ENCODE measurements around the gene FBP1.

FBP1 gene

DNA sequence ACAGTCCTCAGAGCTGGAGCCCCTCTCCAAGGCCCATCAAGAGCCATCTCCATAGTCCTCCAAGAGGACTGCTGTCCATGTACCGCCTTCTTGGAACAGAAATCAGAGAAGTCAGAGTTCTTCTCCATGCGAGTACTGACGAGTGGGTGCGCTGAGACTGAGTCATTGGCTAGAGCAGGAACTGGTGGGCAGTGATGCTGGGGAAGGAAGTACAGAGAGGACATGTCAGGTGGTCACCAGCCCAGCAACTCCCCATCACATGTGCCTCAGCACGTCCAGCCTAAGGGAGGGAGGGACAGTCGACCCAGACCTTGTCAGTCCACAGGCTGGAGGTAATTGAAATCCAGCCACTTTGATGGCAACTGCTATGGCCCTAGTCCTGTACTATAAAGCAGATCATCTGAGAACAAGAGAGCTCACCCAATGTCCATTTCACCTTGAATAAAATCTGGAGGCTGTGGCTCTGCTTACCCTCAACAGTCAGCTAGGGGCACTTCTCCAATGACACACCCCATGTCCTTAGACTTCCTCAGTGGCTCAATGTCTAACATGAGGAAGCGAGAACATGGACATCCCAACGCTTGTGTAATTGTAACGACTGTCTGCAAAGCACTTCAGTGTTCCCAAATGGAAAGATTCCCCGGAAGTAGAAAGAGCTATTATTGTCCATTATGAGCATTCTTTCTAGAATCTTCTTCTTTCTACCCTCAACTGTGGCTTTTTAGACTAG is 15.0 kb upstream of the FBP1 start:
- H3K9me2 ChIP-seq (replicated peaks; ENCODE audit: low read depth, low read length) = no peaks in the 10 kb centered on the region
- H3K4me1 ChIP-seq (ENCODE audit: insufficient read depth, low read length, poor library complexity, severe bottlenecking) = peaks cover 21% of the 10 kb centered on the region
- TF ChIP-seq EZH2phosphoT487 (IDR thresholded peaks at IDR 0.05; ENCODE audit: borderline replicate concordance) (no peak), CTCF (conservative IDR thresholded peaks at IDR 0.05; ENCODE audit: low read length) (no peak)
- H3K9ac ChIP-seq (ENCODE audit: low read depth, low read length, poor library complexity, severe bottlenecking) = no peak overlapping the region
- no peaks in the 10 kb centered on the region for H4K20me1 ChIP-seq (ENCODE audit: insufficient read depth, low read length, poor library complexity, severe bottlenecking)
- H3K27me3 ChIP-seq (ENCODE audit: insufficient read depth, low read length, poor library complexity, severe bottlenecking) = no peaks in the 10 kb centered on the region
- H3K36me3 ChIP-seq (ENCODE audit: insufficient read depth, low read length) = no peaks in the 10 kb centered on the region
- no peaks in the 10 kb centered on the region for H3F3A ChIP-seq (ENCODE audit: low read depth)
- H3K9me3 ChIP-seq (ENCODE audit: insufficient read depth, low read depth, low read length) = no peaks in the 10 kb centered on the region
- no peak overlapping the region for H3K4me2 ChIP-seq (ENCODE audit: low read depth, low read length, poor library complexity, severe bottlenecking)
- H2AFZ ChIP-seq (ENCODE audit: low read length) = no peak overlapping the region
- H3K79me2 ChIP-seq (ENCODE audit: insufficient read depth, low read length) = no peaks in the 10 kb centered on the region
- H3K4me3 ChIP-seq (ENCODE audit: low read length, poor library complexity, severe bottlenecking) = no peak overlapping the region

DNA sequence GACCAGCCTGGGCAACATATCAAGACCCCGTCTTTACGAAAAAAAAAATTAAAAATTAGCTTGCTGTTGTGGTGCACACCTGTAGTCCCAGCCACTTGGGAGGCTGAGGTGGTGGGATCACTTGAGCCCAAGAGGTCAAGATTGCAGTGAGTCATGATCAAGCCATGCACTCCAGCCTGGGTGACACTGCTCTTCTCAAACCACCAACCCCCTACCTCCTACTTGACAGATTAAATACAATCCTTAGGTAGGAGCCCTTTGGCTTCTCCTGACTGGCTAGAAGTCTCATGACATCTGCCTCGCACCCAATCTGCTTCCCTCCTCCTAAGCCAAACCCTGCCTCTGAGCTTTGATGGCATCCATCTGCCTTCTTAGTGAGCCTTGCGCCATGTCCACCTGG is 11.6 kb upstream of the FBP1 start:
- Histone ChIP-seq H4K20me1 (ENCODE audit: insufficient read depth, low read length, poor library complexity, severe bottlenecking) (no peaks in the 10 kb centered on the region), H3K9ac (ENCODE audit: low read depth, low read length, poor library complexity, severe bottlenecking) (no peak overlapping the region), H3K36me3 (ENCODE audit: insufficient read depth, low read length) (no peaks in the 10 kb centered on the region), H3F3A (ENCODE audit: low read depth) (no peaks in the 10 kb centered on the region), H3K79me2 (ENCODE audit: insufficient read depth, low read length) (no peaks in the 10 kb centered on the region), H3K4me1 (ENCODE audit: insufficient read depth, low read length, poor library complexity, severe bottlenecking) (peaks cover 8% of the 10 kb centered on the region), H3K27me3 (ENCODE audit: insufficient read depth, low read length, poor library complexity, severe bottlenecking) (no peaks in the 10 kb centered on the region), H2AFZ (ENCODE audit: low read length) (no peak overlapping the region), H3K9me2 (replicated peaks; ENCODE audit: low read depth, low read length) (no peaks in the 10 kb centered on the region), H3K4me2 (ENCODE audit: low read depth, low read length, poor library complexity, severe bottlenecking) (no peak overlapping the region), H3K4me3 (ENCODE audit: low read length, poor library complexity, severe bottlenecking) (no peak overlapping the region), H3K9me3 (ENCODE audit: insufficient read depth, low read depth, low read length) (no peaks in the 10 kb centered on the region)
- no peak for TF ChIP-seq CTCF (conservative IDR thresholded peaks at IDR 0.05; ENCODE audit: low read length)
- TF ChIP-seq EZH2phosphoT487 (IDR thresholded peaks at IDR 0.05; ENCODE audit: borderline replicate concordance) = no peak

DNA sequence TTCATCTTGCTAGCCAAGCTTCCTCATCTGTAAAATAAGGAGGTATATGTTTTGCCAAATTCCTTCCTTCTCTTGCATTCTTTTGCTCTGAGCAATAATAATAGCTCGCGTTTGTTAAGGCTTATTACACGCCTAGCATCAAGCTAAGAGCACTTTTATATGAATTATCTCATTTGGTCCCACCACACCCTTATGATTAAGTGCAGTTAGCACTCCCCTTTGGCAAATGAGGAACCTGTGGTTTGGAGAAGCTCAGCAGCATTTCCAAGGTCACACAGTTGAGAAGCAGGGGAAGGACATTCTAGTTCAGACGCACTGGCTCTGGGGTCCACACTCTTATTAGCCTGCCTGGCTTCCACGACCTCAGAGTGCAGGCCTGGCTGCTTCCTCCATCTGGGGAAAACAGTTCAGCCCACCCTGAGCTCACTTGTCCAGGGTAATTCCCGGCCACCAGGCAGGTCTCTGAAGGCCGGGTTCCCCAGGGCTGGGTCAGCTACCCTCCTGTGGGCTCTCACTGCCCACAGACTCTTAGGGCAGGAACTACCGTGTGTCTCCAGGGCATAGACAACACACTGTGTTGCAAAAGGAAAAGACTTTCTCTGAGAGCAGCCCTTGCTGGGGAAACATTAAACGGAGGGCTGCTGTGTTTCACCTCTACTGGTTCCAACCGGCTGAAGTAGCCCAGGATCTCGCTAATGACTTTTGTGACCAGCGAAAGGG is 9.9 kb upstream of the FBP1 start:
- no peak overlapping the region for H3K9ac ChIP-seq (ENCODE audit: low read depth, low read length, poor library complexity, severe bottlenecking)
- no peak overlapping the region for H3K4me2 ChIP-seq (ENCODE audit: low read depth, low read length, poor library complexity, severe bottlenecking)
- no peaks in the 10 kb centered on the region for H4K20me1 ChIP-seq (ENCODE audit: insufficient read depth, low read length, poor library complexity, severe bottlenecking)
- no peaks in the 10 kb centered on the region for H3K9me2 ChIP-seq (replicated peaks; ENCODE audit: low read depth, low read length)
- H3K79me2 ChIP-seq (ENCODE audit: insufficient read depth, low read length) = no peaks in the 10 kb centered on the region
- H3K4me3 ChIP-seq (ENCODE audit: low read length, poor library complexity, severe bottlenecking) = no peak overlapping the region
- no peaks in the 10 kb centered on the region for H3K9me3 ChIP-seq (ENCODE audit: insufficient read depth, low read depth, low read length)
- H3F3A ChIP-seq (ENCODE audit: low read depth) = no peaks in the 10 kb centered on the region
- no peaks in the 10 kb centered on the region for H3K27me3 ChIP-seq (ENCODE audit: insufficient read depth, low read length, poor library complexity, severe bottlenecking)
- H3K4me1 ChIP-seq (ENCODE audit: insufficient read depth, low read length, poor library complexity, severe bottlenecking) = no peaks in the 10 kb centered on the region
- H2AFZ ChIP-seq (ENCODE audit: low read length) = no peak overlapping the region
- TF ChIP-seq CTCF (conservative IDR thresholded peaks at IDR 0.05; ENCODE audit: low read length) = no peak
- no peak for TF ChIP-seq EZH2phosphoT487 (IDR thresholded peaks at IDR 0.05; ENCODE audit: borderline replicate concordance)
- H3K36me3 ChIP-seq (ENCODE audit: insufficient read depth, low read length) = no peaks in the 10 kb centered on the region

All from Loucy (cell line).